Cerebellar cortex (tissue), 1 donor: ENCODE results near the gene WDR20.

Experiments
- DNase-seq: peaks from one replicate; pipeline ENCODE4 v3.0.0-alpha.2; 2015; ENCODE audit warnings: low spot score

Gene WDR20

GRCh38 chr14:102197317-102197853, 57.7 kb downstream of the WDR20 start:
- no peak for DNase-seq

GRCh38 chr14:102200690-102201352, 61.1 kb downstream of the WDR20 start:
- DNase-seq, result no peak

GRCh38 chr14:102201353-102201738, 61.6 kb downstream of the WDR20 start:
- no peak for DNase-seq

- no peak for DNase-seq
These were observed 62.1 kb downstream of the WDR20 start for GRCh38 chr14:102201776-102202175.

- no peak for DNase-seq
These were observed 63.2 kb downstream of the WDR20 start for GRCh38 chr14:102202944-102203343.

GRCh38 chr14:102203382-102203781, 63.7 kb downstream of the WDR20 start:
- no peak for DNase-seq

GRCh38 chr14:102205560-102205959, 65.9 kb downstream of the WDR20 start:
- no peak for DNase-seq

GRCh38 chr14:102206918-102207317, 67.2 kb downstream of the WDR20 start:
- DNase-seq, result peak; percentile 48

GRCh38 chr14:102207831-102208365, 68.2 kb downstream of the WDR20 start:
- DNase-seq, result no peak

GRCh38 chr14:102208741-102209140, 69.0 kb downstream of the WDR20 start:
- no peak for DNase-seq

- peak; percentile 58 for DNase-seq
These were observed 69.7 kb downstream of the WDR20 start for GRCh38 chr14:102209224-102209966.

- no peak for DNase-seq
These were observed 70.8 kb downstream of the WDR20 start for GRCh38 chr14:102210421-102211042.

- DNase-seq, result no peak
These were observed 71.5 kb downstream of the WDR20 start for GRCh38 chr14:102211240-102211639.

- no peak for DNase-seq
These were observed 72.7 kb downstream of the WDR20 start for GRCh38 chr14:102212356-102212755.

GRCh38 chr14:102212845-102213244, 73.1 kb downstream of the WDR20 start:
- no peak for DNase-seq

- no peak for DNase-seq
These were observed 73.8 kb downstream of the WDR20 start for GRCh38 chr14:102213470-102213869.

- DNase-seq, result no peak
These were observed 74.4 kb downstream of the WDR20 start for GRCh38 chr14:102213984-102214658.

GRCh38 chr14:102215071-102215470, 75.4 kb downstream of the WDR20 start:
- DNase-seq, result peak; percentile 61

- no peak for DNase-seq
These were observed 76.0 kb downstream of the WDR20 start for GRCh38 chr14:102215576-102216250.

- no peak for DNase-seq
These were observed 77.7 kb downstream of the WDR20 start for GRCh38 chr14:102217399-102217798.

GRCh38 chr14:102217987-102218421, 78.3 kb downstream of the WDR20 start:
- DNase-seq, result no peak
